GM19035 (cell line): Measurements from ENCODE around the gene TTC38.

Experiments
- ATAC-seq: cut with Tn5 transposase; IDR thresholded peaks from one replicate; pipeline ENCODE4 v1.9.1; 2021; ENCODE audit not compliant: unreplicated experiment

Gene TTC38

GRCh38 chr22:46267431-46268279 is at the start of gene TTC38:
TTC38 (plus strand) TSS chr22:46268008; CDS start chr22:46268040, 32 bp downstream.
- no peak for ATAC-seq

DNA sequence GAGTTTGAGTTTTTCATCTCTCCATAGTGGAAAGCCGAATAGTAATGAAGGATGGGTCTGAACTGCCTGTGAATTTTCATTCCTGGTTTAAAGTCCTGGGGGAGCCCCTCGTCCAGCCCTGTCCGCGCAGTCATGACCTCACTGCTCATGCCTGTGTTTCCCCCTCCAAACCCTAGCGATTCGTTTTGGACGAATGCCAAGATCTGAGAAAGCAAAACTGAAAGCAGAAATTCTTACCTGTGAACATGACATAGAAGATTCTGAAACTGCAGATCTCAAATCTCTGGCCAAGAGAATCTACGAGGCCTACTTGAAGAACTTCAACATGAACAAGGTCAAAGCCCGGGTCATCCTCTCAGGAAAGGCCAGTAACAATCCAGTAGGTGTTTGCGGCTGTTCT is 48.2 kb upstream of the TTC38 start:
- ATAC-seq, result no peak

GRCh38 chr22:46220921-46221320 is 46.9 kb upstream of the TTC38 start:
- ATAC-seq, result no peak

- ATAC-seq, result no peak
Measured at GRCh38 chr22:46224044-46224897, 43.5 kb upstream of the TTC38 start.

DNA sequence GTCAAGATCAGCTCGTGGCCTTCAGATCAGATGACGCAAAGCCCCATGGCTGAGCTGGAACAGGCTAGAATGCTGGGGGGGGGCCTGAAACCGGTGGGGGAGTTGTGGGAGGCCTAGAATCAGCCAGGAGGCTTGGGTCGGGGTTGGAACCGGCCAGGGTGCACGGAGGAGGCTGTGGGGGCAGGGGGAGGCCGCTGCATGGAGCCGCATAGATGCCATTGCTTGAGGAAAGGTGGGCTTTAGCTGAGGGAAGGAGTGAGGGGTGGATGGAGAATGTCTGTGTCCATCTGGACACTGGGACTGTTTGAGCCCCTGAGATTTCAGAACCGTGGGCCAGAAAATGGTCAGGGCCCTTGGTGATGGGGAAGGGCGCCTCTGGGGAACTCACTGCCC is 42.9 kb upstream of the TTC38 start:
- no peak for ATAC-seq

DNA sequence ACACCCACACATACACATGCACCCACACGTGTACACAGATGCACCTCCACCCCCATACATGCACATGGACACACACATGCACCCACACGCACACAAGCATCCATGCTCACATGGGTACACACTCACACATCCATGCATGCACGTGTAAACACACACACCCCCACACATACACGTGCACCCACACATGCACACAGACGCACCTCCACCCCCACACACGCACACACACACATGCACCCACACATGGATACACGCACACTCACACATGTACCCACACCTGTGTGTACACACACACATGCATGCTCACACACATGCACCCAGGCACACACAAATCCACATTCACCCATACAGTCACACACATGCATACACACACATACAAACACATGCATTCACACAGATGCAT is 42.2 kb upstream of the TTC38 start:
- ATAC-seq, result no peak

DNA sequence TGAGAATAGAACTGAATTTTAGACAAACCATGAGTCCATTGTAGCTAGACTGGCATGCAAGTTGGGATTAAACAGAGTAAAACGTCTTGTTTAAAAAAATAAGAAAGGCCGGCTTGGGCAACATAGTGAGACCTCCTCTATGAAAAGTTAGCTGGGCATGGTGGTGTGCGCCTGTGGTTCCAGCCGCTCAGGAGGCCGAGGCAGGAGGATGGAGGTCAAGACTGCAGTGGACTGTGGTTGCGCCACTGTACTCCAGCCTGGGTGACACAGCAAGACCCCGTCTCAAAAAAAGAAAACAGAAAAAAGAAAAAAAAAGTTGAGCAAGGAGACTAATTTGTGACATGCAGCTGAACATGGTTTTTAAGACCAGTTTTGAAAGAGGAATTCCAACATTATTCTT is 41.2 kb upstream of the TTC38 start:
- ATAC-seq, result no peak

DNA sequence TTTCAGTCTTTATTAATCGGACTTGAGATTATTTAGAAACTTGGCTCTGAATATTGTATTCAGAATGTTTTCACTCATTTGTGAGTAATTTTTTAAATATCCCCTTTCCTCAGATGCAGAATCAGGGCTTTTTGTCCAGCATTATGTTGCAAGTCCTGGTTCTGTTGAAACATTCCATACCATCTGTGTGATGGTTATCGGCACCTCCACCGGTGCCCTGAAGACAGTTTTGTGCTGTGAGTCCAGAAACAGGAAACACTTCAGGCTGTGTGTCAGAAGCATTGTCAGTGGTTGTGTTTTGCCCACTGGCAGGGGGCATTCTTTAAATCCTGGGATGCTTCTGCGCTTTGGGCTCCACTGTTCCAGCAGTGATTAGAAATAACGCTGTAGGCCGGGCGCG is 38.1 kb upstream of the TTC38 start:
- no peak for ATAC-seq

DNA sequence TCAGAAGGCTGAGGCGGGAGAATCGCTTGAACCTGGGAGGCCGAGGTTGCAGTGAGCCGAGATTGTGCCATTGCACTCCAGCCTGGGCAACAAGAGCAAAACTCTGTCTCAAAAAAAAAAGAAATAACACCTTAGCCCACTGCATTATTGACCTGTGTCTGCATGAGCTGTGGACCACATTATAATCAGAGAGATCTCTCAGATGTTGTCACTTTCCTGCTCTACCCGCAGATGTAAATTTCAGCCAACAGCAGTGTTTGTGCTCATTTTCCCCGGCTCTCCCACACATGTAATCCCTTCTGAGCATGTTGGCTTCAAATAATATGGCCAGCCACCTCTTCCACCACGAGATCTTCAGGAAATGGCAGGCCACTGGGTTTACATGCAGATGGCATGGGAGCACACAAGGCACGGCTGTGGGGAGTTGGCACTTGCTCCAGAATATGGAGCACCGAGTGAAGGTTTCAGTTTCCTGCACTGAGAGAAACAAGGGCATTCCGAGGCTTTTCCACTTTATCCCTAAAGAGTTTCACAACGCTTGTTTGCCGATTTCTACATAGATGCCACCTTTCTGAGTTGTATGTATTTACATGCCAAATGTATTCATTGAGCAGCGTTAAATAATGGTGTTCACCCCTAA is 37.4 kb upstream of the TTC38 start:
- no peak for ATAC-seq

DNA sequence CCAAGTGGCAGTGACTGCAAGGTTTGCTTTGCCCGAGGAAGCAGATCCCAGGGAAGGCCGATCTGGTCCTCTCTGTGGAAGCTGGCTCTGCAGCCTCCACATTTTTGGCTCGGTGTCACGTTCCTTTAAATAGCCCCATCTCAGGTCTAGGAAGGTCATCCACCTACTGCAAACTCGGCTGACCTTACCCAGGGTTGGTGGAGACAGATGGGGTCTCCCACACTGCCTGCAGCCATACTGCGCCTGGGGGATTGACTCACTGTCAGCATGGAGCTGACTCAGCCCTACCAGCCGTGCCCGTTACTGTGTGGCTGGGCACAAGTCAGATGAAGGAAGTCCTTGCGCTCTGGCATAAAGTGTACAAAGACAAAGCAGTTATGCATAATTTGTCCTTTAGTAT is 34.6 kb upstream of the TTC38 start:
- no peak for ATAC-seq

- no peak for ATAC-seq
Measured at GRCh38 chr22:46234969-46235368, 32.8 kb upstream of the TTC38 start.

DNA sequence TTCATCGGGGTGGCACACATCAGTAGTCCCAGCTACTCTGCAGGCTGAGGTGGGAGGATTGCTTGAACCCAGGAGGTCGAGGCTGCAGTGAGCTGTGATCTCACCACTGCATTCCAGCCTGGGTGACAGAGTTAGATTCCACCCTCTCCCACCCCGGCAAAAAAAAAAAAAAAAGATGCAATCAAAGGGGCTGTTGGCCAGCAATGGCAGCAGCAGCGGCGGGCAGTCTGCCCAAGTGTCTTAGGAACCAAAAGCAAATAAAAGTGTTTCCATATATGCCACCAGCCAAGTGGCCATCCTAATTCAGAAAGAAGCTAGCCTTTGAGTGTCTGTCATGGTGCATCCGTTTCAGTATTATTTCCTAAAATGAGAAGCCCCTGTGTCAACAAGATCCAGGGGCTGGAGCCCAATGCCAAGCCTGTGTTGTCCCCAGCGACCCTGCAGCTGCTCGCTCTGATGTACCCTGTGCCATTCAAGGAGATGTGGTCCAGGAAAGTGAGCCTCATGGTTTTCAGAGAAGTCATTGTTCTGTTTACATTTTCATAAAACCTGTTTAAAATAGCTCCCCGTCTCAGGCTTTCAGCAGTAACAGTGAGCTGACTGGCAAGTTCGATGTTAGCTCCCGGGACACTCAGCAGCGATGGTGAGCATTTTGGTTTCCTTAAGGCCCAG is 30.2 kb upstream of the TTC38 start:
- no peak for ATAC-seq

DNA sequence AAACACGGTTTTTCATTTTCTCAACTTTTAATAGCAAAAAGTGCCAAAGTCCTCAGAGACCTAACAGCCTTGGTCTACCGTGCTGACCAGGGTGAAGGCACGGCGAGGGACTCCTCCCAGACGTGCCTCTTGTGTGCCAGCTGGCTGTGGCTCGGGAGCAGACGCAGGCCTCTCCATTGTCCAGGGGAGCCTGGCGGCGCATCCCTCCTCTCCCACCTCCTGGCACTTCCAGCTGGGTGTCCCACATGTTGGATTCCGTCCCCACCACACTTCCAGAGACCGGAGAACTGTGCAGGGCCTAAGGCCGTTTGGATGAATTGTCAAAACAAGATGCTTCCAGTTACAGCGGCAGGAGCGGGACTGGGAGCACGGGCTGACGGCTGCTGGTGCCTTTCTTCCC is 29.3 kb upstream of the TTC38 start:
- ATAC-seq, result no peak

GRCh38 chr22:46239261-46240048 is 28.4 kb upstream of the TTC38 start:
- no peak for ATAC-seq

DNA sequence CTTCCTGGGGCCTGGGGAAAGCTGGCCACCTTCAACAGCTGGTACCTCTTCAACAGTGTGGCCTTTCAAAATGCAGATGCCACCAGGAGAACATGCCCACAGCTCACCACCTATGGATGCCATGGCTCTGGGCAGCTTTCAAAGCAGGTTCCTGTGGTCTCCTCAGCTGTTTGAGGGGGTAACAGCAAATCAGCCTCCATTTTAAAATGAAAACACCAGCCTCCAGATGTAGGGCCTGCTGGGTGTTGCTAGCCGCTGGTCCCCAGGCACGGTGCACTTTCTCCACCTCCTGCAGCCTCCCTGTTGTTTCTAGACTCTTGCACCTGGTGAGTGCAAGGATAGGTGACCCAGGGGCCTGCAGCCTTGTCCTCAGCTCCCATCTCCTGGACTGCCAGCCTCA is 27.7 kb upstream of the TTC38 start:
- no peak for ATAC-seq

- ATAC-seq, result no peak
Measured at GRCh38 chr22:46240506-46240905, 27.3 kb upstream of the TTC38 start.

DNA sequence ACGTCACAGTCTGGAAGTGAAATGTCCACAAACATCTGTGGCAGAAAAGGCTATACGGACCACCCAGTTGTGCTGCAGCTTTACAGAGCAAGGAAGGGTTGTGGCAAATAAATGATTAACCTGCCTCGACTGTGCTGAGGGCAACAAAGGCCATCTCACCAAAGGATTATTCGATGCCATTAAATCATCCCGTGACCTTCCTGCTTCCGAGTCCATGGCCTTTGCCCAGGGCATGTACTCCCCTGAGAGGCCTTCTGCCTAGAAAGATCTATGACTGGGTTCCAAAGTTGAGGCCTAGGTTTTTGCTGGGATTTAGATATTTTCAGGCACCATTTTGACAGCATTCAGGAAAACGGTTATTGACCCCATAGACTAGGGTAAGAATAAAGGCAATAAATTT is 26.9 kb upstream of the TTC38 start:
- no peak for ATAC-seq

DNA sequence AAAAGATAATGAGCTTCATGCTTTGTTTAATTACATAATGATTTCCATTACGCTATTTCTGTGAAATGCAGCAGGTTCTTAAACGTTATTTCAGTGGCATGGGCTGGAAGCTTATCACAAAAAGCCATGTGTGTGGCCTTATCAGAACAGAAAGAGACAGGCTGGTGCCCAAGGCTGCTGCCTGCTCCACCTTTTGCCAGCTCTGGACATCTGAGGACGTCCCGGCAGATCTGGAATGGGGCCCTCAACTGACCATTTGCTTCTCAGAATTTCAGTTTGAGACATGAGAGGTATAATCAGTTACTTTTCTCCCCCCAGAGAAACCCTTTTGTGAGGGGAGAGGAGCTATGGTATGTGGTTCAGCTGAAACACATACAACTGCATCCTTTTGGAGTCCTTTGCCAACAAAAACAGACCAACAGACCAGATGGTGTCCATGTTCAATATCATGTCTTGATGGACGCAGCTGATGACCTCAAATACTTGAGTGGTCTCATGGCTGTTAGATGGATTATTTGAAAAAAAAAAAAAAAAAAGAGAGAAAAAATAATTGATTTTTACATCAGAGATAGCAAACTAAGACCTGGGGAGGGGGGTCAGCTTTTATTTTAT is 26.3 kb upstream of the TTC38 start:
- no peak for ATAC-seq

DNA sequence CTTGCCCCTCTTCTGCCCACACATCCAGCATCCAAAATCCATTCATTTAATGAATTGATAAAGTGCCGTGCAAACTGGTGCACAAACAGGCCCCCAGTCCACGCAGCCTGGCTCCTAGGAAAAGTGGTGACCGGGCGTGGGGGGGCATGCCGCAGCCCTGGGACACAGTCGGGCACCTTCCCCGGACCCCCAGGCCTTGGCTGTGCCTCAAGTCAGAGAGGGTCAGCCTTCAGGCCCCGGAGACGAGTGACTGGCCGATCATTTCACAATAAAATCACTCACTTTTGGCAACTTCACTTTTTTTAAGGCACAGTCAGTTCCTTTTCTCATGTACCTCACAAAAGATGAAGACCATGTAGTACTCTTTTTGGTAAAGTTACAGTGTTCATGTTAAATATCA is 25.7 kb upstream of the TTC38 start:
- ATAC-seq, result no peak

DNA sequence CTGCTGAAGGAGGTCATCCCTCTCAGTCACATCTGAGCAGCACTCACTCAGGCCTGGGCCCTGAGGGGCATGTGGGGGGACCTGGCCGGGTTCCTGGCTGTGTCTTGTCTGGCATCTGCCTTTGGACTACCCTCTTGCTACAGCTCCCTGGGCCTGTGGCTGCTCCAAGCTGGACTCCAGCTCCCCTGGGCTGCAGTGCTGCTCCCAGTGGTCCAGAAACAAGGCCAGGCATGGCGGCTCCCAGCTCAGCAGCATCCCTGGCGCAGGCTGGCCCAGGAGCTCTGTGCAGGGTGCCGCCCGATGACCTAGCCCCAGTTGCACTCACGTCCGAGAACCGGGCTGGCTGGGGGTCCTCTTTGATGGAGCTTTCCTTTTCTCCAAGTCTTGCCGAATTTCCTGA is 23.0 kb upstream of the TTC38 start:
- ATAC-seq, result no peak
